AG10803 (cell line): ENCODE measurements around the gene GLCE.

Experiments used
- DNase-seq: peaks from one replicate; pipeline ENCODE4 v3.0.0; 2010; ENCODE audit warnings: low read depth
- H3K4me3 ChIP-seq: 2 replicates; pipeline ENCODE4 v1.5.1; 2011; ENCODE audit warnings: mild to moderate bottlenecking, low read length, control low read depth
- TF ChIP-seq, protein P1 (sequence below): conservative IDR thresholded peaks from 2 replicates; pipeline ENCODE4 v1.5.1; 2011; ENCODE audit warnings: mild to moderate bottlenecking, low read length, control low read depth, inconsistent platforms

Gene GLCE

DNA sequence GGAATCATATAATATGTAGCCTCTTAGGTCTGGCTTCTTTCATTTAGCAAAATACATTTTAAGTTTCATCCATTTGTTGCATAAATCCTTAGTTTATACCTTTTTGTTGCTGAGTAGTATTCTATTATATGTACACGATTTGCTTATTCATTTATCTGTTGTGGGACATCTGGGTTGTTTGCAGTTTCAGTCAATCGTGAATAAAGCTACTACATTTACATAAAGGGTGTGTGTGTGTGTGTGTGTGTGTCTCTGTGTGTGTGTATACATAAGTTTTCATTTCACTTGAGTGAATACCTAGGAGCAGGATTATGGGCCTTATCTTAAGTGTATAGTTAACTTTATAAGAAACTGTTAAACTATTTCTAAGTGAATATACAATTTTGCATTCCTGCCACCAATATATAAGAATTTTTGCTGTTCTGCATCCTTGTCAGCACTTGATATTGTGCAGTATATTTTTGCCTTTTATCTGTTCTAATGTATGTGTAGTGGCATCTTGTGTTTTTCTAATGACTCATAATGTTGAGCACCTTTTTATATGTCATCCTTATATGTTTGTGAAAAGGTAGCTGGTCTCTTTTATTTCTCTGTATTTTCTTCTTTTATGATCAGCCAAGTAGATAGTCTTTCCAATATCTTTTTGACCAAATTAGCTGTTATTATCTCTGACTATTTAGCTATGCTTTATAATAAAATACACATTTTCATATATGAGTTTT lies 55.0 kb downstream of the GLCE start:
- DNase-seq, result no peak
- TF ChIP-seq, protein P1, sequence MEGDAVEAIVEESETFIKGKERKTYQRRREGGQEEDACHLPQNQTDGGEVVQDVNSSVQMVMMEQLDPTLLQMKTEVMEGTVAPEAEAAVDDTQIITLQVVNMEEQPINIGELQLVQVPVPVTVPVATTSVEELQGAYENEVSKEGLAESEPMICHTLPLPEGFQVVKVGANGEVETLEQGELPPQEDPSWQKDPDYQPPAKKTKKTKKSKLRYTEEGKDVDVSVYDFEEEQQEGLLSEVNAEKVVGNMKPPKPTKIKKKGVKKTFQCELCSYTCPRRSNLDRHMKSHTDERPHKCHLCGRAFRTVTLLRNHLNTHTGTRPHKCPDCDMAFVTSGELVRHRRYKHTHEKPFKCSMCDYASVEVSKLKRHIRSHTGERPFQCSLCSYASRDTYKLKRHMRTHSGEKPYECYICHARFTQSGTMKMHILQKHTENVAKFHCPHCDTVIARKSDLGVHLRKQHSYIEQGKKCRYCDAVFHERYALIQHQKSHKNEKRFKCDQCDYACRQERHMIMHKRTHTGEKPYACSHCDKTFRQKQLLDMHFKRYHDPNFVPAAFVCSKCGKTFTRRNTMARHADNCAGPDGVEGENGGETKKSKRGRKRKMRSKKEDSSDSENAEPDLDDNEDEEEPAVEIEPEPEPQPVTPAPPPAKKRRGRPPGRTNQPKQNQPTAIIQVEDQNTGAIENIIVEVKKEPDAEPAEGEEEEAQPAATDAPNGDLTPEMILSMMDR, result no peak
- no peak overlapping the region for H3K4me3 ChIP-seq

DNA sequence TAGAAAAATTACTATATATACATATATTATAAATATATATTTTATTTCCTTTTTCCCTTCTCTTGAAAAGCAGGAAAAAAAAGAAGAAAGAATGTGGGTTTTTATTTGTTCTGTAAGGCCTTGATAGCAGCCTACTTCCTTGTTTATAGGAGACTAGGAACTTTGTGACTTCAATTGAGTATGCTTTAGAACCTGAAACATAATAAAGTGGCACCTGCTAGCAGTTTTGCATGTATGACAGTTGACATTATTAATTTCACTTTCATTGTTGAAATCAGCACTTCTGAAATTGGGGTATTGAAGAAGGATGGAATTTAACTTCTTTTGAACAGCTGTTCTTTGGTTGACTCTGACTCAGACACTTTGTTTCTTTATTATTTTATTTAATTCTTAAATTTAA lies 56.9 kb downstream of the GLCE start:
- no peak for DNase-seq
- TF ChIP-seq, protein P1, result no peak
- H3K4me3 ChIP-seq, result no peak overlapping the region

DNA sequence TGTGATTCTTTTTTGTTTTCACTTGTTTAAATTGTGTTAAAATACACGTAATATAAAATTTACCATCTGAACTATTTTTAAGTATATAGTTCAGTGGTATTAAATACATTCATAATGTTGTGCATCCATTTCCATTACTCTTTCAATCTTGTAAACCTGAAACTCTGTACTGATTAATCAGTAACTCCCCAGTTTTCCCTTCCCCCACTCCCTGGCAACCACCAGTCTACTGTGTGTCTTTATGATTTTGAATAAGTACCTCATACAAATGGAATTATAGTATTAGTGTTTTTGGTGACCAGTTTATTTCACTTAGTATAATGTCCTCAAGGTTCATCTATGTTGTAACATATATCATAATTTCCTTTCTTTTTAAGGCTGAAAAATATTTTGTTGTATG lies 59.3 kb downstream of the GLCE start:
- H3K4me3 ChIP-seq, result no peak overlapping the region
- TF ChIP-seq, protein P1, result no peak
- DNase-seq, result no peak

DNA sequence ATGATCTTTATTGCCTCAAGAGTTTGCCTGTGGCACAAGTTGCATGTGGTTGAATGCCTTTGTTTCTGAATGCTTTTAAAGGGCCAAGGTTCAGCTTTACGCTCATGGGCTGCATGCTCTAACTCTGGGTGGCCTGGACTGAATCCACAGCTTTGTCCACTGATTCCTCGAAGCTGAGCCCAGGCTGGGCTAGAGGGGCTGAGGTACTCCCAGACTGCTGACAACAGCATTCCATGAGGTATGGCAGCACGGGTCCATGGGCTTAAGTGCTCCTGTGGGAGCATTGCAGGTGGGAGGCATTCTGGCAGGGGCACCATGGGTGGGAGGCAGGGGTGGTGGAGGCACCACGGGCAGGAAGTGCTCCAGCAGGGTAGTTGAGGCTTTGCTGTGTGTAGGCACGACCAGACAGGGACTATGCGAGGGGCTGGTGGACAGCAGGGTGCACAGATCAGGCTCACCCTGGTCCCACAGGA lies 61.6 kb downstream of the GLCE start:
- DNase-seq, result no peak
- TF ChIP-seq, protein P1, result no peak
- H3K4me3 ChIP-seq, result no peak overlapping the region

DNA sequence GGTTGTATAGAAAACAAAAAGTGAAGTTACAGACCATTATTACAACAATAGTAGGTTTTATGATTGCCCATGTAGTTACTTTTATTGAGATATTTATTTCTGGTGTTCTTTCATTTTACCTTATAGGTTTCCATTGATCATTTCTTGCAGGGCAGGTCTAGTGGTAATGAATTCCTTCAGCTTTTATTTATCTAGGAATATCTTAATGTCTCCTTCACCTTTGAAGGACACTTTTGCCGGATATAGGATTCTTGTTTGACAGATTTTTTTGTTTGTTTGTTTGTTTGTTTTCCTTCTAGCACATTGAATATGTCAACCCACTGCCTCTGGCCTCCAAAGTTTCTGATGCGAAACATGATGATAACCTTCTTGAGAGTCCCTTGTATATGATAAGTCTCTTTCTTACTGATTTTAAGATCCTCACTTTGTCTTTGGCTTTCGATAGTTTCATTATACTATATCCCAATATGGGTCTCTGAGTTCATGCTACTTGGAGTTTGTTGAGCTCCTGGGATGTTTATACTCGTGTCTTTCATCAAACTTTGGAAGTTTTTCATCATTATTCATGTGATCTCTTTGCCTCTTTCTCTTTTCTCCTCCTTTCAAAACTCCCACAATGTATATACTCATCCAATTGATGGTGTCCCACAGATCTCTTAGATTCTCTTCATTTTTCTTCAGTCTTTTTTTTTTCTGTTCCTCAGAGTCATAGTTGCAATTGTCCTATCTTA lies 62.8 kb downstream of the GLCE start:
- no peak overlapping the region for H3K4me3 ChIP-seq
- TF ChIP-seq, protein P1, result no peak
- no peak for DNase-seq

DNA sequence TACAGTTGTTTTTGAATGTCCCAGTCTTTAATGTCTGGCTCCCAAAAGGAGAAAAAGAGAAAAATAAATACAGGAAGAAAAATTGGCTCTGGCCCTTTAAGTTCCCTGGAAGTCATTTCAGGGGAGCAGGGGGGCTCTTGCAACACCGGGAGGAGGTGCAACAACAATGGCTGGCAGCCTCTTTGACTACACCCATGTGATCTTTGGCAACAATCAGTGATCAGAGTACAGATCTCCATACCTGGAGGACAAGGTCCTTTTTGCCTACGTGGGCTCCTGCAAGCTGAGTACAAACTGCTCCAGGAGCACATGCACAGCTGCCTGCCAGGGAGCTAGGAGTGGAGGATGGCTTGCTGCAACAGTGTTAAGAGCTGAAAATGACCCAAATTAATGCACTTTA lies 63.9 kb downstream of the GLCE start:
- no peak for DNase-seq
- no peak overlapping the region for H3K4me3 ChIP-seq
- TF ChIP-seq, protein P1, result no peak
